Mucosa of descending colon (tissue), 3 donors: ENCODE results near the gene CFAP90. TPM values are rescaled to one million over a fixed set of nuclear protein-coding genes. Genes with fewer than 3 reads are reported as not detected.

Experiments
- ATAC-seq: fragments of 200-7000 bp; cut with Tn5 transposase; one replicate; pipeline ENCODE4 v1.9.1; 2020; ENCODE audit warnings: mild to moderate bottlenecking, moderate library complexity
- DNase-seq, 3 donors: peaks; one replicate each; pipeline ENCODE4 v3.0.0-alpha.2; 2020
- H3K36me3 ChIP-seq: fragments of 200-600 bp; one replicate; pipeline ENCODE4 v1.8.0; 2021; ENCODE audit warnings: low read depth, mild to moderate bottlenecking
- H3K4me1 ChIP-seq: fragments of 200-600 bp; one replicate; pipeline ENCODE4 v1.8.0; 2021; ENCODE audit warnings: low read depth, mild to moderate bottlenecking
- H3K4me3 ChIP-seq: fragments of 200-600 bp; one replicate; pipeline ENCODE4 v1.8.0; 2021; ENCODE audit warnings: mild to moderate bottlenecking
- H3K9me3 ChIP-seq: fragments of 200-600 bp; one replicate; pipeline ENCODE4 v1.8.0; 2021; ENCODE audit warnings: mild to moderate bottlenecking
- intact Hi-C, 2 donors: fragments of 100-400 bp; cut with DNase I in 1 of 2; cut with micrococcal nuclease in 1 of 2; formaldehyde crosslinking; loops; one replicate each; pipeline versions ENCODE4 v1.11.0 to v1.11.1; 2022; cut with DNase I, micrococcal nuclease
- total RNA-seq, 3 donors: library from RNA; stranded (reverse); fragmentation: NEBNext Ultra II Directional in 2 of 3; extraction: Animal tissue kit (Norgen Biotek cat#: 25700) in 2 of 3; gene quantifications; one replicate each; pipeline versions ENCODE4 v1.2.1 to v1.2.4, GENCODE V29; 2021 to 2023
- TF ChIP-seq, protein P1 (sequence below): fragments of 200-600 bp; IDR thresholded peaks from one replicate; pipeline ENCODE4 v1.8.0; 2022; ENCODE audit warnings: antibody characterized with exemption, mild to moderate bottlenecking
- donor health status: DM: no; HTN: no; CAD: no; lungs with moderate emphysema.
- donor health status: DM: no; HTN: no; CAD: no.
- donor health status: DM: no; HTN: yes; CAD: no.

The CFAP90 gene
- total RNA-seq, 3 donors from 2014 or later, result not detected

DNA sequence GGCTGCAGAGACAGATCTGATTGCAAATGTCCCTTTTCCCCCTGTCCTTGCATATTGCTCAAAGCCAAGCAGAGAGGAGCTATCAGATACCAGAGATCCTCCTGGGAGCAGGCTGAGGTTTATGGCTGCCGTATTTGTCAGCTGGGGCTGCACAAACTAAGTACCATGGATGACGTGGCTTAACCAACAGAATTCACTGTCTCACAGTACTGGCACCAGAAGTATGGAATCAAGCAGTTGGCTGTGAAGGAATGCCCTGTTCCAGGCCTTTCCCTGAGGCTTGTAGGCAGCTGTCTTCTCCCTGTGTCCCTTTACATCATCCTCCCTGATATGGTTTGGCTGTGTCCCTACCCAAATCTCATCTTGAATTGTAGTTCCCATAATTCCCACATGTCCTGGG lies 2.6 kb downstream of the CFAP90 start:
- Histone ChIP-seq H3K4me1 (peaks cover 3% of the 10 kb centered on the region), H3K4me3 (no peak overlapping the region), H3K36me3 (no peaks in the 10 kb centered on the region), H3K9me3 (no peaks in the 10 kb centered on the region)
- TF ChIP-seq, protein P1, sequence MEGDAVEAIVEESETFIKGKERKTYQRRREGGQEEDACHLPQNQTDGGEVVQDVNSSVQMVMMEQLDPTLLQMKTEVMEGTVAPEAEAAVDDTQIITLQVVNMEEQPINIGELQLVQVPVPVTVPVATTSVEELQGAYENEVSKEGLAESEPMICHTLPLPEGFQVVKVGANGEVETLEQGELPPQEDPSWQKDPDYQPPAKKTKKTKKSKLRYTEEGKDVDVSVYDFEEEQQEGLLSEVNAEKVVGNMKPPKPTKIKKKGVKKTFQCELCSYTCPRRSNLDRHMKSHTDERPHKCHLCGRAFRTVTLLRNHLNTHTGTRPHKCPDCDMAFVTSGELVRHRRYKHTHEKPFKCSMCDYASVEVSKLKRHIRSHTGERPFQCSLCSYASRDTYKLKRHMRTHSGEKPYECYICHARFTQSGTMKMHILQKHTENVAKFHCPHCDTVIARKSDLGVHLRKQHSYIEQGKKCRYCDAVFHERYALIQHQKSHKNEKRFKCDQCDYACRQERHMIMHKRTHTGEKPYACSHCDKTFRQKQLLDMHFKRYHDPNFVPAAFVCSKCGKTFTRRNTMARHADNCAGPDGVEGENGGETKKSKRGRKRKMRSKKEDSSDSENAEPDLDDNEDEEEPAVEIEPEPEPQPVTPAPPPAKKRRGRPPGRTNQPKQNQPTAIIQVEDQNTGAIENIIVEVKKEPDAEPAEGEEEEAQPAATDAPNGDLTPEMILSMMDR, result no peak
- DNase-seq, result no peak
- intact Hi-C loops, result no loop called here
- no peak for ATAC-seq

DNA sequence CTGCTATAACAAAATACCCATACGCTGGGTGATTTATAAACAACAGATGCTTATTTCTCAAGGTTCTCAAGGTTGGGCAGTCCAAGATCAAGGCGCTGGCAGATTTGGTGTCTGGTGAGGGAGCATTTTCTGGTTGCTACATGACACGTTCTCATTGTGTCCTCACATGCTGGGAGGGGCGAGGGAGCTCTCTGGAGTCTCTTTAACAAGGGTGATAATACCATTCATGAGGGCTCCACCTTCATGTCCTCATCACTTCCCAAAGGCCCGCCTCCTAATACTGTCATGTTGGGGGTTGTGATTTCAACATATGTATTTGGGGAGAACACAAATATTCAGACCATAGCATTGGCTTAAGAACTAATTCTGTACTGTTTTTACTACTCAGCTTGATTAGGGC lies 4.6 kb downstream of the CFAP90 start:
- no peaks in the 10 kb centered on the region for H3K9me3 ChIP-seq
- intact Hi-C loops, result no loop called here
- no peaks in the 10 kb centered on the region for H3K36me3 ChIP-seq
- peaks cover 3% of the 10 kb centered on the region for H3K4me1 ChIP-seq
- no peak for DNase-seq
- TF ChIP-seq, protein P1, result no peak
- no peak overlapping the region for H3K4me3 ChIP-seq
- ATAC-seq, result no peak

DNA sequence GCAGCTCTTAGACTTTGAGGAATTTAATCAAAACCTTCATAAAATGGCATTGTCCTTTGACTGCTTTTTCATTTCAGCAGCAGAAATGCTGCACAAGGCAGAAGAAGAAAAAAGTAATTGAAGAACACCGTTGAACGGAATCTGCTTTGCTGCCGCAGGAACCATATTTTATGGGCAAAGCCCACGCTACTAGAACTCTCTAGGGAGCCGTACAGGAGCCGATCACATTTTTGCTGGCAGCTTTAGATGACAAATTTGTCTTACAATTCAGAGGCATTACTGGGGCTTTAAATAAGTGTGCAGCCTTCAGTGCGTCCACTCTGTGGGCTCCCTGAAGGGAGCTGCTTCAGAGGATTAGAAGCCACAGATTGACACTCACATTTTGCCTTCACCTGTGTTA lies 5.4 kb downstream of the CFAP90 start:
- TF ChIP-seq, protein P1, result no peak

DNA sequence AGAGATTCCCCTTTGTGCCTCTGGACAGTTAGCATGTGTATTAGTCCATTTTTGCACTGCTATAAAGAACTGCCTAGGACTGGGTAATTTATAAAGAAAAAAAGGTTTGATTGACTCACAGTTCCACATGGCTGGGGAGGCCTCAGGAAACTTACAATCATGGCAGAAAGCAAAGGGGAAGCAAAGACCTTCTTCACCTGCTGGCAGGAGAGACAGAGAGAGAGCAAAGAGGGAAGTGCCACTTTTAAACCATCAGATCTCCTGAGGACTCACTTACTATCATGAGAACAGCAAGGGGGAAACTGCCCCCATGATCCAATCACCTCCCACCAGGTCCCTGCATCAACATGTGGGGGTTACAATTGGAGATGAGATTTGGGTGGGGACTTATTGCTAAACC lies 6.0 kb downstream of the CFAP90 start:
- H3K4me3 ChIP-seq, result no peak overlapping the region
- TF ChIP-seq, protein P1, result no peak
- intact Hi-C loops, result no loop called here
- no peak for ATAC-seq
- H3K36me3 ChIP-seq, result no peaks in the 10 kb centered on the region
- DNase-seq, result no peak
- peaks cover 3% of the 10 kb centered on the region for H3K4me1 ChIP-seq
- no peaks in the 10 kb centered on the region for H3K9me3 ChIP-seq

More for the DNA sequence above, 5.4 kb downstream of the CFAP90 start:
- intact Hi-C loops, result no loop called here
- Histone ChIP-seq H3K36me3 (no peaks in the 10 kb centered on the region), H3K4me1 (peaks cover 3% of the 10 kb centered on the region), H3K9me3 (no peaks in the 10 kb centered on the region), H3K4me3 (no peak overlapping the region)
- DNase-seq, result no peak
- ATAC-seq, result no peak

DNA sequence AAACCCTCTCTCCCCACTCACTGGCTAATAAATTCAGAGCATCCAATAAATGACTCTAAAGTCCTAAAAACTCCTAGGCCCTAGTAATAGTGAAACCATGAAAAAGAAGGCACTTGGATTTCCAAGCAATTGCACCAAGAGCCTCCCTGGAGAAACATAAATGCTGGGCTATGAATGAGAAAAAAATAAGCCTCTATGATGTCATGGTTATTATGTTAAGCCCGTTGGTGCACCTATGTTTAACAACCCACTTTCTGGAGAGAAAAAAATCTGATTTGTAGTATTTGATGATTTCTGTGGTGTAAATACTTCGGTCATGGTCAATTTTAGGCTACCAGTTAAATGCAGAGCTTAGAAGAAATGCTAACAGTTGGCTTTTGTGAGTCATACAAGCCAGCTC lies 8.4 kb downstream of the CFAP90 start:
- Histone ChIP-seq H3K9me3 (no peaks in the 10 kb centered on the region), H3K36me3 (no peaks in the 10 kb centered on the region), H3K4me3 (no peak overlapping the region), H3K4me1 (no peaks in the 10 kb centered on the region)
- TF ChIP-seq, protein P1, result no peak
- DNase-seq, result no peak
- intact Hi-C loops, result no loop called here
- ATAC-seq, result no peak

DNA sequence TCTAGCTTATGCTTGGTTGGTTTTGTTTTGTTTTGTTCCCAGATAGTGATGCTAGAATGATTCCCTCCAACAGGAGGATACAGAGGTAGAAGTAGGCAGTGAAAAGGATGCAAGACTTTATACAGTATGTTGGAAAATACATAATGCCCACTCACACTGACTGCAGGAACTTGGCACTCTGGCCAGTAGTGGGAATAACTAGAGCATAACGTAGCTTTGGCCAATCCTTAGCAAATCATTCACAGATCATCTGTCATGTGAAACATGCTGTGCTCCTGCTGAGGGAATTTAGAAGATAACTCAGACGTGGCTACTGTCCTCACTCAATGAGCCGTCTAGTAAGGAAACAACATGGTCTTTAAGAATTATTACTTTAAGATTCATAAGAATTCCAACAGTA lies 13.5 kb downstream of the CFAP90 start:
- Histone ChIP-seq H3K9me3 (no peaks in the 10 kb centered on the region), H3K36me3 (no peaks in the 10 kb centered on the region), H3K4me3 (no peak overlapping the region), H3K4me1 (no peaks in the 10 kb centered on the region)
- DNase-seq (no peak), ATAC-seq (no peak)
- intact Hi-C loops, result no loop called here
- TF ChIP-seq, protein P1, result no peak
